ENCODE results near the gene CCDC90B. TPM values are rescaled to one million over a fixed set of nuclear protein-coding genes. Genes with fewer than 3 reads are reported as not detected.
A peak's percentile ranks its signal among the peaks of the same experiment; 100 is the strongest.
"Not testable (repeated sequence)": the region's sequence is repeated elsewhere in the genome, so short reads cannot be mapped to it uniquely, and the experiment has no call there.

Gene CCDC90B
- total RNA-seq, 1 experiment from 2014 or later, result 121 TPM

DNA sequence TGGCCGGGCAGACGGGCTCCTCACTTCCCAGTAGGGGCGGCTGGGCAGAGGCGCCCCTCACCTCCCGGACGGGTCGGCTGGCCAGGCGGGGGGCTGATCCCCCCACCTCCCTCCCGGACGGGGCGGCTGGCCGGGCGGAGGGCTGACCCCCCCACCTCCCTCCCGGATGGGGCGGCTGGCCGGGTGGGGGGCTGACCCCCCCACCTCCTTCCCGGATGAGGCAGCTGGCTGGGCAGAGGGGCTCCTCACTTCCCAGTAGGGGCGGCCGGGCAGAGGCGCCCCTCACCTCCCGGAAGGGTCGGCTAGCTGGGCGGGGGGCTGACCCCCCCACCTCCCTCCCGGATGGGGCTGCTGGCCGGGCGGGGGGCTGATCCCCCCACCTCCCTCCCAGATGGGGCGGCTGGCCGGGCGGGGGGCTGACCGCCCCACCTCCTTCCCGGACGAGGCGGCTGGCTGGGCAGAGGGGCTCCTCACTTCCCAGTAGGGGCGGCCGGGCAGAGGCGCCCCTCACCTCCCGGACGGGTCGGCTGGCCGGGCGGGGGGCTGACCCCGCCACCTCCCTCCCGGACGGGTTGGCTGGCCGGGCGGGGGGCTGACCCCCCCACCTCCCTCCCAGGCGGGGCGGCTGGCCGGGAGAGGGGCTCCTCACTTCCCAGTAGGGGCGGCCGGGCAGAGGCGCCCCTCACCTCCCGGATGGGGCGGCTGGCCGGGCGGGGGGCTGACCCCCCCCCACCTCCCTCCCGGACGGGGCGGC lies 30.2 kb upstream of the CCDC90B start:
- not testable (repeated sequence) for H3K36me3 ChIP-seq (ENCODE audit: insufficient read depth, low read length); H4K20me1 ChIP-seq (ENCODE audit: insufficient read depth, low read depth, low read length); H3K4me2 ChIP-seq (ENCODE audit: low read depth, low read length, poor library complexity, severe bottlenecking); H3K9ac ChIP-seq (ENCODE audit: low read length); H3K27ac ChIP-seq (ENCODE audit: low read length); H3K79me2 ChIP-seq (ENCODE audit: low read length); H3K9me3 ChIP-seq (ENCODE audit: low read length); H3K4me1 ChIP-seq (ENCODE audit: low read length); H3K4me3 ChIP-seq (ENCODE audit: low read length); DNase-seq; H2AFZ ChIP-seq (ENCODE audit: low read length); H3K27me3 ChIP-seq (ENCODE audit: low read length); H3K9me2 ChIP-seq (replicated peaks; ENCODE audit: insufficient read depth, low read length)

GRCh38 chr11:83312430-83312829 lies 26.3 kb upstream of the CCDC90B start:
- Histone ChIP-seq H2AFZ (ENCODE audit: low read length) (no peak overlapping the region), H3K9ac (ENCODE audit: low read length) (no peak overlapping the region), H3K79me2 (ENCODE audit: low read length) (no peaks in the 10 kb centered on the region), H3K27ac (ENCODE audit: low read length) (no peak overlapping the region), H3K36me3 (ENCODE audit: insufficient read depth, low read length) (no peaks in the 10 kb centered on the region), H4K20me1 (ENCODE audit: insufficient read depth, low read depth, low read length) (no peaks in the 10 kb centered on the region; the same call in 1 of the 2 replicates), H3K9me3 (ENCODE audit: low read length) (no peaks in the 10 kb centered on the region), H3K4me1 (ENCODE audit: low read length) (no peaks in the 10 kb centered on the region), H3K4me2 (ENCODE audit: low read depth, low read length, poor library complexity, severe bottlenecking) (no peak overlapping the region), H3K9me2 (replicated peaks; ENCODE audit: insufficient read depth, low read length) (no peaks in the 10 kb centered on the region), H3K4me3 (ENCODE audit: low read length) (no peak overlapping the region), H3K27me3 (ENCODE audit: low read length) (no peaks in the 10 kb centered on the region)
- no peak for DNase-seq

DNA sequence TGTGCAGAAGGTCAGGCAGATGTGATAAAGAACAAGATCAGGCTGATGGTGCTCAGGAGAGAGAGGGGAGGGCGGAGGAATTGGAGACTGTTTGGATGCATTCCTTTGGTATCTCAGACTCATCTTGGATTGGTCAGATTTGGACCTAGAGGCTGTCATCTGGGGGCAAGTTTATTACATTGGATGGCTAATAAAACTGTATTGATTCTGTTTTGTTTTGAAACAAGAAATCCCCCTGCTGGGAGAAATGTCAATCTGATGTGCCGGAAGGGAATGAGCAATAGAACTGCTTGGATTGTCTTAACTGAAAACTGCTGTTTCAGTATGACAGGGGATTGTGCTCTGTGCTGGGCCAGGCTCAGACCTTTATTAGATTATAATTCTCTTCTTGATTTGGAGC lies 25.5 kb upstream of the CCDC90B start:
- no peaks in the 10 kb centered on the region for H3K4me1 ChIP-seq (ENCODE audit: low read length)
- no peaks in the 10 kb centered on the region; the same call in 1 of the 2 replicates for H4K20me1 ChIP-seq (ENCODE audit: insufficient read depth, low read depth, low read length)
- H2AFZ ChIP-seq (ENCODE audit: low read length), result no peak overlapping the region
- H3K9me3 ChIP-seq (ENCODE audit: low read length), result no peaks in the 10 kb centered on the region
- no peak overlapping the region for H3K27ac ChIP-seq (ENCODE audit: low read length)
- no peaks in the 10 kb centered on the region for H3K79me2 ChIP-seq (ENCODE audit: low read length)
- no peaks in the 10 kb centered on the region for H3K9me2 ChIP-seq (replicated peaks; ENCODE audit: insufficient read depth, low read length)
- no peak for DNase-seq
- no peak overlapping the region for H3K4me3 ChIP-seq (ENCODE audit: low read length)
- H3K9ac ChIP-seq (ENCODE audit: low read length), result no peak overlapping the region
- H3K36me3 ChIP-seq (ENCODE audit: insufficient read depth, low read length), result no peaks in the 10 kb centered on the region
- H3K4me2 ChIP-seq (ENCODE audit: low read depth, low read length, poor library complexity, severe bottlenecking), result no peak overlapping the region
- no peaks in the 10 kb centered on the region for H3K27me3 ChIP-seq (ENCODE audit: low read length)

GRCh38 chr11:83310718-83311117 lies 24.6 kb upstream of the CCDC90B start:
- Histone ChIP-seq H3K36me3 (ENCODE audit: insufficient read depth, low read length) (no peaks in the 10 kb centered on the region), H2AFZ (ENCODE audit: low read length) (no peak overlapping the region), H3K4me2 (ENCODE audit: low read depth, low read length, poor library complexity, severe bottlenecking) (no peak overlapping the region), H3K27me3 (ENCODE audit: low read length) (no peaks in the 10 kb centered on the region), H3K4me3 (ENCODE audit: low read length) (no peak overlapping the region), H3K9me2 (replicated peaks; ENCODE audit: insufficient read depth, low read length) (no peaks in the 10 kb centered on the region), H3K9me3 (ENCODE audit: low read length) (no peaks in the 10 kb centered on the region), H3K79me2 (ENCODE audit: low read length) (no peaks in the 10 kb centered on the region), H4K20me1 (ENCODE audit: insufficient read depth, low read depth, low read length) (no peaks in the 10 kb centered on the region; the same call in 1 of the 2 replicates), H3K4me1 (ENCODE audit: low read length) (no peaks in the 10 kb centered on the region), H3K9ac (ENCODE audit: low read length) (no peak overlapping the region), H3K27ac (ENCODE audit: low read length) (no peak overlapping the region)
- no peak for DNase-seq

DNA sequence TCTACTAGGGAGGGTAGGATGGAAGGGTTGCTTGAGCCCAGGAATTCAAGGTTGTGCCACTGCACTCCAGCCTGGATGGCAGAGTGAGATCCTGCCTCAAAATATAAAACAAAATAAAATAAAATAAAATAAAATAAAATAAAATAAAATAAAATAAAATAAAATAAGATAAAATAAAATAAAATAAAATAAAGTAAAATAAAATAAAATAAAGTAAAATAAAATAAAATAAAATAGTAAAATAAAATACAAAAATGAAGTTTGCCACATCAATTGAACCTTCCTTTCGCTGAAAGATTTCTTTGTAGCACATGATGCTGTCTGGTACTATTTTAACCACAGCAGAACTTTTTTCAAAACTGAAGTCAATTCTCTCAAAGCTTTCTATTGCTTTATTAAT lies 22.4 kb upstream of the CCDC90B start:
- not testable (repeated sequence) for DNase-seq

GRCh38 chr11:83306200-83307080 lies 20.3 kb upstream of the CCDC90B start:
- DNase-seq, result no peak
- H2AFZ ChIP-seq (ENCODE audit: low read length), result no peak overlapping the region

More for the DNA sequence above, 22.4 kb upstream of the CCDC90B start:
- not testable (repeated sequence) for H3K9ac ChIP-seq (ENCODE audit: low read length); H3K9me3 ChIP-seq (ENCODE audit: low read length); H3K4me3 ChIP-seq (ENCODE audit: low read length); H3K27ac ChIP-seq (ENCODE audit: low read length); H3K9me2 ChIP-seq (replicated peaks; ENCODE audit: insufficient read depth, low read length); H2AFZ ChIP-seq (ENCODE audit: low read length); H3K27me3 ChIP-seq (ENCODE audit: low read length); H4K20me1 ChIP-seq (ENCODE audit: insufficient read depth, low read depth, low read length); H3K36me3 ChIP-seq (ENCODE audit: insufficient read depth, low read length); H3K4me1 ChIP-seq (ENCODE audit: low read length); H3K79me2 ChIP-seq (ENCODE audit: low read length); H3K4me2 ChIP-seq (ENCODE audit: low read depth, low read length, poor library complexity, severe bottlenecking)

GRCh38 chr11:83303316-83303715 lies 17.1 kb upstream of the CCDC90B start:
- no peaks in the 10 kb centered on the region for H3K9me3 ChIP-seq (ENCODE audit: low read length)
- H3K27me3 ChIP-seq (ENCODE audit: low read length), result no peaks in the 10 kb centered on the region
- no peak overlapping the region for H2AFZ ChIP-seq (ENCODE audit: low read length)
- H3K4me3 ChIP-seq (ENCODE audit: low read length), result no peak overlapping the region
- DNase-seq, result no peak
- H3K4me1 ChIP-seq (ENCODE audit: low read length), result peaks cover 5% of the 10 kb centered on the region
- H3K27ac ChIP-seq (ENCODE audit: low read length), result no peak overlapping the region
- no peaks in the 10 kb centered on the region for H3K9me2 ChIP-seq (replicated peaks; ENCODE audit: insufficient read depth, low read length)
- no peaks in the 10 kb centered on the region for H3K79me2 ChIP-seq (ENCODE audit: low read length)
- no peaks in the 10 kb centered on the region for H3K36me3 ChIP-seq (ENCODE audit: insufficient read depth, low read length)
- no peaks in the 10 kb centered on the region for H4K20me1 ChIP-seq (ENCODE audit: insufficient read depth, low read depth, low read length)
- H3K4me2 ChIP-seq (ENCODE audit: low read depth, low read length, poor library complexity, severe bottlenecking), result no peak overlapping the region
- H3K9ac ChIP-seq (ENCODE audit: low read length), result no peak overlapping the region

More at GRCh38 chr11:83306200-83307080, 20.3 kb upstream of the CCDC90B start:
- Histone ChIP-seq H3K4me1 (ENCODE audit: low read length) (peaks cover 5% of the 10 kb centered on the region), H3K9me3 (ENCODE audit: low read length) (no peaks in the 10 kb centered on the region), H3K4me2 (ENCODE audit: low read depth, low read length, poor library complexity, severe bottlenecking) (no peak overlapping the region), H3K27me3 (ENCODE audit: low read length) (no peaks in the 10 kb centered on the region), H3K9ac (ENCODE audit: low read length) (no peak overlapping the region), H4K20me1 (ENCODE audit: insufficient read depth, low read depth, low read length) (no peaks in the 10 kb centered on the region), H3K79me2 (ENCODE audit: low read length) (no peaks in the 10 kb centered on the region), H3K4me3 (ENCODE audit: low read length) (no peak overlapping the region), H3K9me2 (replicated peaks; ENCODE audit: insufficient read depth, low read length) (no peaks in the 10 kb centered on the region), H3K36me3 (ENCODE audit: insufficient read depth, low read length) (no peaks in the 10 kb centered on the region), H3K27ac (ENCODE audit: low read length) (no peak overlapping the region)

GRCh38 chr11:83302151-83302550 lies 16.0 kb upstream of the CCDC90B start:
- Histone ChIP-seq H3K79me2 (ENCODE audit: low read length) (no peaks in the 10 kb centered on the region), H3K27me3 (ENCODE audit: low read length) (no peaks in the 10 kb centered on the region), H2AFZ (ENCODE audit: low read length) (no peak overlapping the region), H3K4me2 (ENCODE audit: low read depth, low read length, poor library complexity, severe bottlenecking) (no peak overlapping the region), H4K20me1 (ENCODE audit: insufficient read depth, low read depth, low read length) (no peaks in the 10 kb centered on the region), H3K9me3 (ENCODE audit: low read length) (no peaks in the 10 kb centered on the region), H3K27ac (ENCODE audit: low read length) (no peak overlapping the region), H3K9ac (ENCODE audit: low read length) (no peak overlapping the region), H3K4me1 (ENCODE audit: low read length) (peaks cover 5% of the 10 kb centered on the region), H3K4me3 (ENCODE audit: low read length) (no peak overlapping the region), H3K36me3 (ENCODE audit: insufficient read depth, low read length) (no peaks in the 10 kb centered on the region), H3K9me2 (replicated peaks; ENCODE audit: insufficient read depth, low read length) (no peaks in the 10 kb centered on the region)
- peak; percentile 40 for DNase-seq
